ENCODE results near the gene NKX3-2.

The NKX3-2 gene

DNA sequence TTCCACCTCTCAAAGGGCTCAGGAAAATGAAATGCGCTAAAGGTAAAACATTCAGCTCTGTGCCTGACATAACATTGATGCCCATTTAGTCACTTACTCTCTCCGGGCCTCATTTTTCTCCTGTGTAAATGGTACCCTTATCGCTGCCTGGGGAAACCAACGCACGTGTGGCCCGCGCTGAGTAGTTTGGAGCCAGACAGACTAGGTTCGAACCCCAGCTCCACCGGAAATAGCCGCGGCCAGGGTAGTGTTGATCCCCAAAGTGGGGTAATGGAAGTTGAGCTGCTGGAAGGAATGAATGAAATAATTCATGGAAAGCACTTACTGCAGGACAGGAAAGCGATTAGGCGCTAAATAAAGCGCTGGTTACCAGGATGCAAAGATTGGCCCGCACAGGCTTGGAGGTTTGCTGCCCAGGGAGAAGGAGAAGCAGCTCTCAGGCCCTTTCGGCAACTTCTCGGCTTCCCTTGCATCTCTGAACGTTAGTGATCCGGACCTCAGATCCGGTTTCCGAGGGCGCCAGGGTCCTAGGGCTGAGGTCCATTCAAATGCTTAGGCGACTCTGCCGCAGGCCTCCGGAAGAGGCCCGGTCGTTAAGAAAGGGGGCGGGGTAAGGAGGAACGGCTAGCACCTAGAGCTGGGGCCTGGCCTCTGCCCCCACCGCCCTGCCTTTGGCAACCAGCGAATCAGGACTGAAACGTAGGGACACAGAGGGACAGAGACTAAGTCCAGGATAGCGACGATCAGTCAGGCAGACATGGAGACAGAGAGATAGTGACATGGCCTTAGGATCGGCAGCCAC, 13.3 kb downstream of the NKX3-2 start:
- DNase-seq: no peak

DNA sequence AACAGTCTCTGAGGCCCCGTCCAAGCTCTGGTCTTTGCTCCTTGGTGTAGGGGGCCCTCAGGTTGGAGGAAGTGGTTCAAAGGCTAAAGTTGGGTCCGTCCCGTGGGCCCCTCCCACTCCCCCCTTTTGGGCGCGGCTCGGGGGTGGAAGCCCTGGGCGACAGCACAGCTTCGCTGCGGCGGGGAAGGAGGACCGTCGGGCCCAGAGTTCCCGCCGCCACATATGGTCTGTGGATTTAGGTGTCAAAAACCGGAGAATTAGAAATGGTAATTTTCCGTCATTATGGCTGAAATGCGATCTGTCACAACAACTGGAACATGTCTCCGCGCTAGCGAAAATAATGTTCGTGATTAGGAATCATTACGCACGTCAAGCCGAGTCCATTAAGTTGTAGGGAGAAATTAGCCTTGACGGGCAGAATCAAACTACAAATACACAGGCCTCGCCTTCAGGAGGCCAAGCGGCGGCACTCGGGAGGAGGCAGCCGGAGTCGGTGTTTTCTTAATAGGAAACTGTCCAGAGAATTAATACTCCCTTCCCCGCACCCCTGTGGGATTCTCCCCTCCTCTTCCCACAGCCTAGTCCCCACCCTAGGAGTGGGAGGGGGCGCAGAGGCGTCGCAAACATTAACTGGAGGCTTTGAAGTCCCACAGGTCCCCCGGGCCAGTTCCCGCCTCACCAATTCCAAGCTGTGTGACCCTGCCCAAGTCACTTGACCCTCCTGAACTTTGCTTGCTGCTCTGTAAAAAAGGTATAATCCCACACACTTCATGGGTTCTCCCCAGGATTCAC, 15.0 kb downstream of the NKX3-2 start:
- no peak for DNase-seq

DNA sequence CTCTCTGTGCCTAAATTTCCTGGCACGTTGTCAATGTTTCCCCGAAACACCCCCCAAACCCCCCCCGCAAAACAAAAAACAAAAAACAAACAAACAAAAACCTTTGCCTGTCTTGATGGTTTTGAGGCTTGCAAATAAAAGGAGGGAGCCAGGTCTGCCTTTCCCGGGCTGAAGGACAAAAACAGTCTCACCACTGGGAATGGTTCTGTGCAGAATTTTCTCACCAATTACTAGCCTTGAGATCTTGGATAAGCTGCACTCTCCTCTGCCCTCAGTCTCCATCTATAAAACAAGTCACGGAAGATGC, 15.5 kb downstream of the NKX3-2 start:
- DNase-seq: no peak

DNA sequence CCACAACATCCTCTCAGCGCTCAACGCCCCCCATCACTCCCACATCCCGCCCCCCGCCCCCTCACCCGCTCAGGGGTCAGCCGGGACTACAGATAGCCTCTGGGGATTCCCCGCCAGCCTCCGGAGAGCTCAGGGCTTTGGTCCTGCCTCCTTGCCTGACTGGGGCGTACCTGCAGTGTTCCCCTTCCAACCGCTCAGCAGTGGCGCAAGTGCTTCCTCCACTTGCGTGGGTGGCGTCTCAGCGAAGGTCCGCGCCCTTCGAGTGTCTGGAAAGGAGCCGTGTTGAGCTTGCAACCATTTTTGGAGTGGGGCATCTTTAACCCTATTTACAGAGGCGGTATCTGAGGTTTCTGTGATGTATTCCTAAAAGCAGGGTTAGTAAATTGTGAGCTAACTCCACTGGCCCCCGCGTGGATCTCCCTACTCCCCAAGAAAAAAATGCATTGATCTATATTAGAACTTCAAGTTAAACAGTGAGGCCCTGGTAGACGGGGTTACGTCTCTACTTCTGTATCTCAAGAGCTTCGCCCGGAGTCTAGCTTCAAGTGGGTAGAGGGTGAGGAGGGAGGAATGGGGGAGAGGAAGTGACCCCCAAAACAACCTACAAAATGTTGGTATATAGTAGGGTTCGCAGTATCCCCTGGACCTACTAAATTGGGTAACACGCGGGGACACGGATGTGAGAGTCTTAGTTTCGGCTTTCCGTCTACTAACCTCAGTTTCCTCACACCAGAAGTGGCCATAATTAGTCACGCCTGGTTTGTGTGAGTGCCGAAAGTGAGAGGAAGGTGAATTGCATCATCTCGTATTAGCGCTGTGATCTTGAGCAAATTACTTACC, 16.1 kb downstream of the NKX3-2 start:
- DNase-seq: no peak

DNA sequence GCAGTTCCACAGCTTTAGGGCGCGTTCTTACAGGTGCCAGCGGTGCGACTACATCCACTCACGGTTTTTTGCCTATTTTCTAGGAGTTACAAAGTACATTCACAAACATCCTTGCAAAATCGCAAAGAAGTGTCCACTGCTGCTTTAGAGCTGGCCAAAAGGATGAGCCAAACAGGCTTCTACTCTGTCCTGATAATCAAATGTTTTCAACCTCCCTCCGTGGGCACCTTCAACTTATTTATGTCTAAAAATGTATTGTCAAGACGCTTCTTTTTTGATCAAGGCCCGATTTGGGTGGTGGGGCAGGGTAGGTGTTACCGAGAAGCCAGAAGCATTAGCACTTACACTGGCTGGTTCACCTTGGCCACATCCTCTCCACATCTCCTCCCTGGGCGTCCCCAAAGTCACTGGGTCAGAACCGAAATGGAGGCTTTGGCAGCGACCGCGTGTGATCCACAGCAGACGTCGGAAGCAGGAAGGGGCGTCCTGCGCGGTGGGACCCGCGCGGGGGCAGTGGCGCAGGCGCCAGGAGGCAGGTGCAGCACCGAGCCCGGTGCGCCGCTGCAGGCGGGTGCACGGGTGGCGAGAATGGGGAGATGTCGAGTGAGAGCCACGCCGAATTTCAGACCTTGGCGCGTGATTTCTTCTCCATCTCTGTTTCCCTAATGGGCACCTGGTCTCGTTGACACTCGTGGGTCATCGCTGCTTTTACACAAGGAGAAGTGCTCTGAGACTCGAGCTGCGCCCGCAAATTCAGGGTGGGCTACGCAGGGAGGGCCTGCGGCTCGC, 16.9 kb downstream of the NKX3-2 start:
- no peak for DNase-seq

DNA sequence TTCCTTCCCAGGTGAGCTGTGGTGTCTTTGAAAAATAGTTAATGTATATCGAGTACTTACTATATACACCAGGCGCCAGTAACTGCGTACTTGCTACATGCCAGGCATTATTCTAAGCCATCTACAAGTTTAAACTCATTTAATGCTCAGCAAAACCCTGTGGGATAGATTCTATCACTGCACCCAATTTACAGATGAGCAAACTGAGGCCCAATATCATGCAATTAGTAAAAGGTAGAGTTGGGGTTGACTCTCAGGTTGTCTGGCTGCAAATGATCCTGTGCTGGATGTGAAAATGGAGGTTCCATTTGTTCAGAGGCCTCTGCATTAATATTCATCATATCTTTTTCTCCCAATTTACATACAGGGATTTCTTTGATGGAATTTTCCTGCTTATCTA, 17.6 kb downstream of the NKX3-2 start:
- no peak for DNase-seq

DNA sequence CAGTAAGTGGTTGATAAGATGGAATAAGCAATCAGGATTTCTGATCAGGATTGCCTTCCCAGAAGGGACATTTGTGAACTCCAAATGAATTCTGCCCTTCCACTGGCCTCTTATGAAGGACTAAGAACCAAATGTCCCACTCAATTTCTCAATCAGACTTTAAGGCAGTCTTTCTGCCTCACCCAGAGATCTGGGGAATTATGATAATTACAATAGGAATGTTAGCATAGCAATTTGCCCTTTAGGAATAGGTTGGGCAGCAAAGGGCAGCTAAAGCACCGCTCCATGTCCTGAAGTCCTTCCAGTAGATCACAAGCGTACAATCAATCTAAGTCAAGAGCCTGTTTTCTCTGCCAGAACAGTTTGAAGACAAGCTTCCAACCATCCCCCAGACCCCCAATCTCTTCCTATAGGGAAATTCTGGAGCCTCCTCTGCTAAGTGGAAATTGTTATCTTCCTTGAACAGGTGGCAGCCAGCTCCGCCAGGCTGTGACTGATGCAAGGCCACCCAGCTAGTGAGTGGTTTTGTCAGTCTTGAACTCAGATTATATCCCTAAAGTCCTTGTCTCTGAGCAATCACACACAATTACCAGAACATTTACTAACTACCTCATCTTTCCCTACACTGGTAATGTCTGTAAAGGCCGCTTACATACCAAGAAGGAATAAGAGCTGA, 18.6 kb downstream of the NKX3-2 start:
- no peak for DNase-seq

DNA sequence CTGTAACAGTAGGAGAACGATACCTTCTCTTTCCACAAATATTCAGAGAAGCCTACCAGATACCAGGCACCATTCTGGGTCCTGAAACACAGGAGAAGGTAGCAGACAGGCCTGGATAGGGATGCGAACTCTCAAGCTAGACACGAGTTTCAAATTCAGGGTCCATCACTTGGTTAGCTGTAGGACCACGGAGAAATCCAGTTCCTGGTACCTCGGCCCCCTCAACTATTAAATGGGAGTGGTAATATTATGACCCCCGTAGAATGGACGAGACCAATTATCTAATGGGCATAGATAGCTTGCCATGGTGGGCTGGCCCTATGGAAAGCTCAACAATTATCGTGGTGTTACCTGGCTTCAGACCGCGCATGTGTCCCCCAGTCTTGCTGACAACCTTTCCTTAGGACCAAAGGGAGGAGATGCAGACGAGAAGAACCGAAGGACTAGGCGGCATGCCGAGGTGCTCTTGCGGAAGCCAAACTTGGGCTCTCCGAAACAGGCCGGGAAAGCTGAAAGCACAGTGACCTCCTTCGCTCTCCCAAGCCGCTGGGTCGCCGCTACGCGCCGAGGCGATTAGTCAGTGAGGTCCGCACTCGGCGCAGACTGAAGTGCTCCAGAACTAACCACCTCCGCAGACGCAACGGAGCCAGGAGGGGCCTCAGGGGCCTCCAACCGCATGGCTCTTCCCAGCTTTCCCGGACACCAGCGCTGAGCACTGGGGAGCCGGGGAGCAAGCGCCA, 19.6 kb downstream of the NKX3-2 start:
- no peak for DNase-seq

DNA sequence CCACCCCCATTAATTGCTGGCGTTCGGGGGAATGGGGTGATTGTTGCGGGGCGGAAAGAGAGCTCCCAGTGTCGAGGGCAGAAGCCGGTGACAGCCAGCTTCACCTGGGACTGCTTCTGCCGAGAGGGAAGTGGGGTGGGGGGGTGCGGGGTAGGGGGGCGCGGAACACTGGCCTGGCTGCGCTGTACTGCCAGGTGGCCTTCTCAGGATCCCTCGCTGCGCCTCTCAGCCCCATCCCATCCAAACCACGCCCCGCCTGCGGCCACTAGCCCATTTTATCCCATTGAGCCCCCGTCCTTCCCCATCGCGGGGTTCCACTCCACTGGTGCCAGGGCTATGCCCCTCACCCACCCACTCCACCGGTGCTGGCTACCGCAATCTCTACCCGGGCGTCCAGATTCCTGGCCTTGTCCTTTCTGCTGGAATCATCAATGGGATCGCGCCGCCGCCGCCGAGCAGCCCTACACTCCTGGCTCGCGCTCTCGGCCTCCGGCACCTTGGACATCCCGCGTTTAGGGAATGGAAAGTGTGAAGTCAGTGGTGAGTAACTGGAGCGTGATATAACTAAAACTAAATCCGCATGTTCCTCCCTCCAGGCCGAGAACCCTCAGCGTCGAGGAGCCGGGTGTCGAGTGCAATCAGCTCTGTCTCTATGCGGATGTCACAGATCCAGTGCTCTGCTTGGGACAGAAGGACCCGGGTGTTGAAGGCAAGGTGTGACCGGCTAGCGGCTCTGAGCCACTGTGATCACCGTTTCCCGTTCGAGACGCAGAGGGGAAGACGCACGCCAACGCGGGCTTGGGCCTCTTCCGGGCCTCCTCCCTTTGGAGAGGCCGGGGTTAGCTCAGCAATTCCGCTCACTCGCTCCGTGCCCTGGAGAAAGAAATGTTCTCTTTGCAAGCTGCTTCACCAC, 20.5 kb downstream of the NKX3-2 start:
- DNase-seq: no peak

DNA sequence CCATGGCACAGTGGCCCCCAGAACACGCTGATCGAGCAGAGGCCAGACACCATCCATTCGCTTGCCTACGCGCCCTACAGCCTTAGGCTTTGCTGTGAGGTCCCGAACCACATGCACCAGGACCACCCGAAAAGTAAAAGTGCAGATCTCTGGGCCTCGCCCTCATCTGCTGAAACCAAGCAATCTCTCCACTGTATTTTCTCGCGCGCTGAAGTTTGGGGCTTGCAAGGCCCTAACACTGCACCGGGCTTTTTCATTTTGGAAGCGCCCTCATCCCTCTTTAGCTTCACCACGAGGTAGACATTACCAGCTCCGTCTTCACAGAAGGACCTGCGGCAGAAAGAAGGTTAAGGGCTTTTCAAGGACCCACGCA, 21.2 kb downstream of the NKX3-2 start:
- no peak for DNase-seq

DNA sequence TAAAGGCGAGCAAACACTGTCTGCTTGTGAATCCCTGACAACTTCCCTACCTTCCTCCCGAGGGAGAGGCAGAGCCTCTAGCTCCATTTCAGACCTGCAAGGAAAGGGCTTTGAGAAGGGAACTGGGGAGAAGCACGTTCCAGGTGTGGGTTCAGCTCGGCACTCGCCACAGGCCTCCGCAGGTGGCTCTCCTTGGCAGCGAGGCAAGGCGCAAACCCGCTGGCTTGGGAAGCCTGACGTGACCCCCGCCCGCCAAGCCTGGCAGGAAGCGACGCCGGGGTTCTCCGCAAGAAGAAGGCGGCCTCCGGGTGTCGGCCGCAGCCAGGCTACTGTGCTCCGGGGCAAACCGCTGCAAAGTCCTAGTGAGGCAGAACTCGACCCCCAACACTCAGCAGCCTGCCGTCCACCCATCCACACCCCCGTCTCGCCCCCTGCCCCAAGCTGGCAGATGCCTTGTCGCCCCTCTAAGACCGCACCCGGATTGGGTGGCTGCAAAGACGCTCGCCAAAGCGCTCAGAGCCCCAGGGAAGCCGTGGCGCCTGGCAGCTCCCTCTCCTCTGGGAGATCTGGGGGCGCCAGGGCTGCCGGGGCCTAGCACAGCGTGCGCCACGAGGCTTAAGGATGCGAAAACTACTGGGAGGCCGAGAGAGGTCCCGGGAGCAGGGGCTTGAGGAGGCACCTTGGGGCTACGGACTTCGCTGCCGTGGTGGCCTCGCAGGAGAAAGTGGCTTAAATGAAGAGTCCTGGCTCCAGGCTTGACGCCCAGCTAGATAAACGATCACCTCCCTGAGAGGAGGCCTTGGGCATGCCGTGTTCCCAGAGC, 21.8 kb downstream of the NKX3-2 start:
- no peak for DNase-seq

DNA sequence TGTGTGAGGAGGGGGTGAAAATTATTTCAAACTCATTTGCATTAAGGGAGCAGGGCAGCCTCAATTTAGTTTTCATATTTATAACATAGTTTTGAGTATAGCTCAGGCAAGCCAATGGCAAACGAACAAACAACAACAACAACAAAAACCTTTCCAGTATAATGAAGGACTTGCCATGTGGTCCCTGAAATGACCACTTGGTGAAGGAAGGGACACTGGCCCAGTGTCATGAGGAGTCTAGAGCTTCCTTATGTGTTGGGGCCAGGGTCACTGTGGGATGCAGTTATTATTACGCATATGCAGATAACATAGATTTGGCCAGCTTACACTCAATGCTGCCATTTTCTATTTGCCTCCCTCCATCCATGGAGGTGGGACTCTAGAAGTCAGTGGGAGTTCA, 23.3 kb downstream of the NKX3-2 start:
- DNase-seq: no peak

DNA sequence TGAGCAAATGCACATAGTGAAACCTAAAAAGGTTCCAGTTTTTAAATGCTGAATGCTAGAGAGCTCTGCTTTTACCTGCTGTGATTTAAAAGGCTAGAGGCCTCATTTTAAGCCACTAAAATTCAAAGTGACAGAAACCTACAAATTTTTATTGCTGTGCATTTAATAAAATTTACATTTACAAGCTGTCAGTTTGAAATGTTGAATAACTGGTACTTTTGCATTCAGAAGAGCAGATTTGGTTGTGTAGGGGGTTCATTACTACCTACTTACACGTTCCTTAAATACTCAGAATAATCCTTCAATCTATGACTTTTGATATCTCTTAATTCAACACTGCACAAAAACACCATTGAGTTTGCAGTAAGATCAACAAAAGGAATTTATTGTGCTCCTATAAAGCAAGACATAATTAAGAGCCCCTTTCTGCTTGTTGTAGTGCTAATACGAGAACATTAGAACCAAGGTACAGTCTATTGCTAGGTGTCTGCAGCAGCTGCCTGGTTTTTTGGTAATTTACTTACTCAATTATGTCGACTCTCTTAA, 27.9 kb downstream of the NKX3-2 start:
- DNase-seq: no peak

DNA sequence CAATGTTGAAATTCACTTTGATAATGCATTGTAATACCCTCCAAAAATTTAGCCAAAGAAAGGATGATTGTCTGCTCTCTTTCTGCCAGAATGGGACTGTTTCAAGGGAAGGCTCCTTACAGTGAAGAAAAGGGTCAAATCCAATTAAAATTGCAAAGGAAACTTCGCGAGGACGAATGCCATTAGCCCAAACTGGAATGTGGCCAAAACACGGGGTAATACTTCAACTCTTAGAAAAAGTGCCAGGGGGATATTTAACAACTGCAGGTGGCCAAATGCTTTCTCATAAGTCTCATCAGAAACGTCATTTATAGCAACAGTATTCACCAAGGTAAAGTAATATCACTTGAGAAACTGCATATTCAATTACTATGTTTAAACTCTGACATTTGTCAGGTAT, 29.0 kb downstream of the NKX3-2 start:
- DNase-seq: no peak

DNA sequence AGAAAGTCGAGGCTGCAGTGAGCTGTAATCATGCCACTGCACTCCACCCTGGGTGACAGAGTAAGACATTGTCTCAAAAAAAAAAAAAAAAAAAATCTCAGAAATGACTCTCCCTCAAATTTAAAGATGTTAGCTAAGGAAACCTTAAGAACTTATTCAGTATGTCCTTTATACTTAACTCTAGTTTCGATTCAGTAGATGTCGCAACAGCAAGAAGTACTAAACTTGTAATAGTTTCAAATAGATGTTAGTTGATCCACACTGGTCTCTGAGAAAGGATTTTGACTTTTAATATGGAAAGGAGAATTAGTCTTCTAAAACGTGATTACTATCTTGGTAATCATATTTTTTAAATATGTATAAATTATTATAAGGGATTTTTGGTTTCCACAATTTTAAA, 29.6 kb downstream of the NKX3-2 start:
- no peak for DNase-seq

DNA sequence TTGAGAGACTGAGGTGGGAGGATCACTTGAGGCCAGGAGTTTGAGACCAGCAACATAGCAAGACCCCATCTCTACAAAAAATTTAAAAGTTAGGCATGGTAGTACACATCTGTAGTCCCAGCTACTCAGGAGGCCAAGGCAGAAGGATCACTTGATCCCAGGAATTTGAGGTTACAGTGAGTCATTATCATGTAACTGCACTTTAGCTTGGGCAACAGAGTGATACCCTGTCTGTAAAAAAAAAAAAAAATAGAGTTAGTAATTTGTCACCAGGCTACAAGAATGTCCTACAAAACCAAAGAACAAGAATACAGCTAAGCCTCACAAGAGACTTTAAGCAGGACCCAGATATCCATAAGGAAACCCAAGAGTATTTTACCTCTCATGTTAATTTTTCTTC, 33.2 kb downstream of the NKX3-2 start:
- no peak for DNase-seq

DNA sequence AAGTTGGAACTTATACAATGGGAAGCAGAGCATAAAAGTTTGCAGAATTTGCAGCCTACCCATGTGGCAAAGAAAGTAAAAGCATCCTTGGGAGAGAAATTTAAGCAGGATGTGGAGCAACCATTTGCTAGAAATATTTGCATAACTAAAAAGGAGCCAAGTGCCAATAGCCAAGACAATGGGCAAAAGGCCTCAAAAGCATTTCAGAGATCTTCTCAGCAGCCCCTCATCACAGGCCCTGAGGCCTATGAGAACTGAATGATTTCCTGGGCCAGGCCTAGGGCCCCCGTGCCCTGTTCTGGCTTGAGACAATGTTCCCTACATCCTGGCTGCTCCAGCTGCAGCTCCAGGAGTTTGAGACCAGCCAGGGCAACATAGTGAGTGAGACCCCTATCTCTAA, 34.9 kb downstream of the NKX3-2 start:
- DNase-seq: no peak

DNA sequence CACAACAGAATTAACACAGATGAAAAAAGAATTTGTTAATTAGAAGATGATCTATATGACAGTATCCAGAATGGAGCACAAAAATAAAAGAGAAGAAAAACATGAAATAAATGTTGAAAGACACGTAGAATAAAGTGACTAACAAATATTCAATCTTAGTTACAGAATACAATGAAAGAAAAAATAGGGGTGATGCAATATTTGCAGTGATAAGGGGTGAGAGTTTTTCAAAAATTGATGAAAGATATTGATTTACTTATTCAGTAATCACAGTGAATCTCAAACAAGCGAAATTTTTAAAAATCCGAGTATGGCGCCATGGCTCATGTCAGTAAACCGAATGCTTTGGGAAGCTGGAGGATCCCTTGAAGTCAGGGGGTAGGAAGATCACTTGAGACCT, 39.9 kb downstream of the NKX3-2 start:
- DNase-seq: no peak

DNA sequence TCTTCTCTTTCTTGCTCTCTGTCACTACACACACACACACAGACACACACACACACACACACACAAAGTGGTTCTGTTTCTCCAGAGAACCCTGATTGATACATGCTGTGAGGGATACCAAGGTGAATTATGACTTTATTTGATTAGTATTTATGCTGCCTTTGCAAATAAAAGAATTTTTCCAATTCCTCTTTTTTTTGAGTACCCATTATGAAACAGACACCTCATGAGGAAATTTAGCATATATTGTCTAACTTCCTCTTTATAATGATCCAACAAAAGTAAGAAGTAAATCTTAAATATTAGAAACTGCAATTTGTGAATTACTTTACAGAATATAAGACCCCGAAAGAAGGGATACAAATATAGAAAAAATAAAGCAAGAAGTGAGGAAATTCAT, 45.8 kb downstream of the NKX3-2 start:
- no peak for DNase-seq

All from CD4-positive, alpha-beta T cell treated with Interleukin-17A for 1 hour (primary cell).